SK-N-SH (cell line): ENCODE results near the gene VCPKMT. TPM values are rescaled to one million over a fixed set of nuclear protein-coding genes. Genes with fewer than 3 reads are reported as not detected.

ENCODE experiments used
- CTCF ChIA-PET: fragments of 300-600, 350-600 bp; formaldehyde crosslinking; extraction: SDS; loops from one replicate; lab custom pipeline; 2021; lab: Yijun Ruan, JAX
- POLR2A ChIA-PET: fragments of 350-600 bp; sonication (Branson Sonifier 250); formaldehyde crosslinking; extraction: SDS; loops from one replicate; lab custom pipeline; 2020; ENCODE audit warnings: antibody characterized with exemption, inconsistent platforms; lab: Yijun Ruan, JAX
- DNase-seq: peaks from one replicate; pipeline ENCODE4 v3.0.0; 2012
- H2AFZ ChIP-seq: fragments of 200-600 bp; sonication (generic); 2 replicates; pipeline ENCODE4 v1.8.1; 2016; ENCODE audit warnings: antibody characterized with exemption, mild to moderate bottlenecking, low read depth
- H3F3A ChIP-seq: fragments of 200-600 bp; sonication (generic); replicated peaks from 2 replicates; pipeline ENCODE3; 2016; ENCODE audit warnings: antibody characterized with exemption, mild to moderate bottlenecking; ENCODE audit not compliant: insufficient read depth
- H3K27ac ChIP-seq, 2 experiments: fragments of 200-500 bp in 1 of 2; fragments of 200-600 bp in 1 of 2; sonication (Bioruptor generic) in 1 of 2; sonication (generic), shearing (Covaris generic) in 1 of 2; 2 replicates each; pipeline versions ENCODE4 v1.5.1 to v1.6.1; 2014 to 2016; ENCODE audit warnings: low read depth in 2 of 2, inconsistent platforms in 1 of 2, low read length in 1 of 2, mild to moderate bottlenecking in 1 of 2, mixed read lengths in 1 of 2
- H3K27me3 ChIP-seq: fragments of 200-600 bp; sonication (generic), shearing (Covaris generic); 2 replicates; pipeline ENCODE4 v1.6.1; 2016; ENCODE audit warnings: mixed run types; ENCODE audit not compliant: insufficient read depth
- H3K36me3 ChIP-seq, 2 experiments: fragments of 200-500 bp in 1 of 2; fragments of 200-600 bp in 1 of 2; sonication (Bioruptor generic) in 1 of 2; sonication (generic) in 1 of 2; replicated peaks in 1 of 2; 2 replicates each; pipeline versions ENCODE3 to v1.5.1; 2014 to 2016; ENCODE audit warnings: low read length in 1 of 2, mild to moderate bottlenecking in 1 of 2; ENCODE audit not compliant: insufficient read depth in 2 of 2, control insufficient read depth in 1 of 2
- H3K4me1 ChIP-seq, 2 experiments: fragments of 200-500 bp in 1 of 2; fragments of 200-600 bp in 1 of 2; sonication (Bioruptor generic) in 1 of 2; sonication (generic), shearing (Covaris generic) in 1 of 2; 2 replicates each; pipeline versions ENCODE4 v1.5.1 to v1.6.1; 2014 to 2016; ENCODE audit warnings: low read depth in 1 of 2, low read length in 1 of 2, mixed run types in 1 of 2; ENCODE audit not compliant: insufficient read depth in 2 of 2, control insufficient read depth in 1 of 2
- H3K4me2 ChIP-seq: fragments of 200-600 bp; sonication (generic), shearing (Covaris generic); 2 replicates; pipeline ENCODE4 v1.6.1; 2017; ENCODE audit warnings: mixed run types
- H3K4me3 ChIP-seq, 2 experiments: fragments of 200-500 bp in 1 of 2; fragments of 200-600 bp in 1 of 2; sonication (Bioruptor generic) in 1 of 2; sonication (generic), shearing (Covaris generic) in 1 of 2; 2 replicates each; pipeline versions ENCODE4 v1.5.1 to v1.8.1; 2014 to 2016; ENCODE audit warnings: low read depth in 2 of 2, inconsistent platforms in 1 of 2, low read length in 1 of 2, mild to moderate bottlenecking in 1 of 2, mixed read lengths in 1 of 2, moderate library complexity in 1 of 2
- H3K79me2 ChIP-seq: fragments of 200-600 bp; sonication (generic); 2 replicates; pipeline ENCODE4 v1.8.1; 2017; ENCODE audit warnings: mild to moderate bottlenecking; ENCODE audit not compliant: insufficient read depth
- H3K9ac ChIP-seq: fragments of 200-600 bp; sonication (generic); 2 replicates; pipeline ENCODE4 v1.6.1; 2017; ENCODE audit warnings: mixed run types
- H3K9me2 ChIP-seq: fragments of 200-600 bp; sonication (generic); 2 replicates; pipeline ENCODE4 v1.6.1; 2017; ENCODE audit warnings: mixed run types
- H3K9me3 ChIP-seq: fragments of 200-600 bp; sonication (generic); 2 replicates; pipeline ENCODE4 v1.6.1; 2017; ENCODE audit warnings: mixed run types, mild to moderate bottlenecking, moderate library complexity
- H4K20me1 ChIP-seq: fragments of 200-600 bp; sonication (generic); 2 replicates; pipeline ENCODE4 v1.6.1; 2017; ENCODE audit warnings: mild to moderate bottlenecking, mixed run types; ENCODE audit not compliant: insufficient read depth
- CHD2 ChIP-seq: fragments of 150-350 bp; IDR thresholded peaks from 2 replicates; pipeline ENCODE4 v1.6.1; 2018; ENCODE audit warnings: low read length; ENCODE audit not compliant: partially characterized antibody
- ELF1 ChIP-seq: IDR thresholded peaks from 2 replicates; pipeline ENCODE4 v1.4.0; 2012
- EP300 ChIP-seq, 2 experiments: IDR thresholded peaks; 2 replicates each; pipeline versions ENCODE4 v1.4.0 to v1.6.1; 2012; ENCODE audit warnings: borderline replicate concordance in 1 of 2, low read depth in 1 of 2, low read length in 1 of 2
- FOXJ3 ChIP-seq: sonication (generic); formaldehyde crosslinking; IDR thresholded peaks from 2 replicates; pipeline ENCODE4 v1.5.1; 2020; ENCODE audit warnings: mild to moderate bottlenecking, missing genetic modification reagents
- FOXM1 ChIP-seq: IDR thresholded peaks from 2 replicates; pipeline ENCODE4 v1.4.0; 2012; ENCODE audit warnings: low read depth, mild to moderate bottlenecking
- GABPA ChIP-seq: IDR thresholded peaks from 2 replicates; pipeline ENCODE4 v1.4.0; 2012; ENCODE audit warnings: low read depth, mild to moderate bottlenecking
- GATA2 ChIP-seq: sonication (generic); formaldehyde crosslinking; IDR thresholded peaks from 2 replicates; pipeline ENCODE4 v1.5.0; 2020; ENCODE audit warnings: mild to moderate bottlenecking, missing genetic modification reagents
- MXI1 ChIP-seq: IDR thresholded peaks from 2 replicates; pipeline ENCODE4 v1.6.1; 2012; ENCODE audit warnings: mild to moderate bottlenecking, low read depth, low read length, improper control_type of control experiment
- NRF1 ChIP-seq: IDR thresholded peaks from 2 replicates; pipeline ENCODE4 v1.6.1; 2012; ENCODE audit warnings: low read depth, mild to moderate bottlenecking, low read length
- POLR2AphosphoS5 ChIP-seq: IDR thresholded peaks from 2 replicates; pipeline ENCODE4 v1.6.1; 2012; ENCODE audit warnings: low read depth, low read length
- RAD21 ChIP-seq: IDR thresholded peaks from 2 replicates; pipeline ENCODE4 v1.6.1; 2012; ENCODE audit warnings: mild to moderate bottlenecking, low read length
- RXRA ChIP-seq: IDR thresholded peaks from 2 replicates; pipeline ENCODE4 v1.4.0; 2012; ENCODE audit warnings: low read depth, mild to moderate bottlenecking, borderline replicate concordance
- TAF1 ChIP-seq: IDR thresholded peaks from 2 replicates; pipeline ENCODE4 v1.6.1; 2012; ENCODE audit warnings: low read depth, mild to moderate bottlenecking, low read length, moderate library complexity, borderline replicate concordance
- TCF12 ChIP-seq: IDR thresholded peaks from 2 replicates; pipeline ENCODE4 v1.4.0; 2012
- TEAD4 ChIP-seq: IDR thresholded peaks from 2 replicates; pipeline ENCODE4 v1.4.0; 2012; ENCODE audit warnings: mild to moderate bottlenecking, borderline replicate concordance; ENCODE audit not compliant: insufficient read depth
- WGBS: methylation state at CpG from one replicate; pipeline ENCODE4 v1.1.6; 2017; ENCODE audit warnings: low lambda C conversion rate; 5-methylcytosine and 5-hydroxymethylcytosine counted together
- polyA plus RNA-seq, 3 experiments: library from polyadenylated mRNA; depleted of rRNA; stranded (reverse); fragments of >200 nt; gene quantifications; 2 replicates each; pipeline ENCODE4 v1.2.3, GENCODE V29; 2012
- TF ChIP-seq, protein P1 (sequence below): IDR thresholded peaks from 2 replicates; pipeline ENCODE4 v1.4.0; 2012; ENCODE audit warnings: low read depth, borderline replicate concordance
- TF ChIP-seq, protein P2 (sequence below): fragments of 150-350 bp; IDR thresholded peaks from 2 replicates; pipeline ENCODE4 v1.6.1; 2017; ENCODE audit warnings: antibody characterized with exemption, low read length, low read depth, borderline replicate concordance
- TF ChIP-seq, protein P3 (sequence below): IDR thresholded peaks from 2 replicates; pipeline ENCODE4 v1.6.1; 2012; ENCODE audit warnings: mild to moderate bottlenecking, low read depth, low read length, moderate library complexity

The VCPKMT gene
- polyA plus RNA-seq, 1 of the 3 experiments (the other 2 are of a cell fraction), result 7.3 TPM

DNA sequence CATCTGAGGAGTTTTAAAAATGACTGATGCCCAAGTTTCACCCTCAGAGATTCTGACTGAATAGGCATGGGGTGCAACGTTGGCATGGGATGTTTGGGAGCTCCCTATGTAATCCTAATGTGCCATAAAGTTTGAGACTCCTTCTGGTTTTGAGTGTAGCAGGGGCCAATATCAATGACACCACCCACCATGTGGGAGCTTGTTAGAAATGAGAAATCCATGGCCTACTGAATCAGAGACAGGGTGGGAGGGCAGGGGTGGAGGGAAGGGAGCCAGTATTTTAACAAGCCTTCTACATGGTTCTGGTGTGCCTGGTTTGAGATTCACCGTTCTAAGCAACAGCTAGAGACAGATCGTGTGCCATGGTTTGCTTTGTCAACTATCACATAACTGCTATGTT is 46.1 kb downstream of the VCPKMT start:
- CTCF ChIA-PET, result interaction anchor here (0.9 to 4.6 kb wide), 2 partner anchors 9 to 208 kb away, joined by 4 to 17 read pairs; no protein-coding TSS in a partner anchor
- Histone ChIP-seq H3F3A (no peaks in the 10 kb centered on the region), H3K9me2 (no peaks in the 10 kb centered on the region), H3K36me3 (no peaks in the 10 kb centered on the region), H3K27ac (no peak overlapping the region), H3K4me3 (no peak overlapping the region), H3K9me3 (no peaks in the 10 kb centered on the region), H3K4me1 (no peaks in the 10 kb centered on the region; a peak in 1 of 4 replicates), H2AFZ (no peak overlapping the region), H3K4me2 (no peak overlapping the region), H3K9ac (no peak overlapping the region), H3K79me2 (no peaks in the 10 kb centered on the region), H4K20me1 (no peaks in the 10 kb centered on the region), H3K27me3 (no peaks in the 10 kb centered on the region)
- POLR2A ChIA-PET, result no interaction called here
- WGBS, result 94% methylated on average over 3 of the region's 3 CpGs
- DNase-seq, result no peak
- TF ChIP-seq EP300 (IDR thresholded peaks at IDR 0.05; ENCODE audit: borderline replicate concordance in 1 of 2, low read depth in 1 of 2, low read length in 1 of 2), result no peak
- no peak for TF ChIP-seq NRF1
- TF ChIP-seq GABPA, result no peak
- TF ChIP-seq CHD2, result no peak
- TF ChIP-seq TAF1, result no peak
- TF ChIP-seq FOXJ3 (CRISPR knock-in tag), result no peak
- TF ChIP-seq ELF1, result no peak
- no peak for TF ChIP-seq TCF12
- TF ChIP-seq POLR2AphosphoS5, result no peak
- no peak for TF ChIP-seq RXRA

DNA sequence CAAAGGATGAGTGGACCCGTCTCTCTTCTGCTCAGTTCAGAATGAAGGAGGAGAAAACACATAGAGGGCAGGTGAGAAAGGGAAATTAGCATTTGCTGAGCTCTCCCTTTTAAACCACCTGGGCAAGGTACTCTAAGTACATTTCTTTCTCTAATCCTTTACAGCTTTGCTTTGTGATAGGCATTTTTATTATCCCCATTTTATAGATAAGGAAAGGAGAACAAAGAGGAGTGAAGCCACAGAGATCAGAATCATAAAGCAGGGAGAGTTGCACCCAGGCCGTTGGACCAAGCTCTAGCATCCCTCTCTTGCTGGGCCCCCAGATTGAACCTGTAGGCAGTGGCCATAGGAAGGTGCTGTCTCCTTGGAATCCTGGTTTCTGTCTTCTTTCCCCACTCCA is 47.0 kb downstream of the VCPKMT start:
- Histone ChIP-seq H3K9ac (no peak overlapping the region), H2AFZ (no peak overlapping the region), H3K27ac (no peak overlapping the region), H3K36me3 (no peaks in the 10 kb centered on the region), H3F3A (no peaks in the 10 kb centered on the region), H3K9me3 (no peaks in the 10 kb centered on the region), H3K79me2 (no peaks in the 10 kb centered on the region), H3K4me3 (no peak overlapping the region), H4K20me1 (no peaks in the 10 kb centered on the region), H3K4me1 (no peaks in the 10 kb centered on the region; a peak in 1 of 4 replicates), H3K27me3 (no peaks in the 10 kb centered on the region), H3K4me2 (no peak overlapping the region), H3K9me2 (no peaks in the 10 kb centered on the region)
- POLR2A ChIA-PET, result no interaction called here
- DNase-seq, result no peak
- TF ChIP-seq TCF12, result no peak
- no peak for TF ChIP-seq FOXM1
- TF ChIP-seq, protein P1, sequence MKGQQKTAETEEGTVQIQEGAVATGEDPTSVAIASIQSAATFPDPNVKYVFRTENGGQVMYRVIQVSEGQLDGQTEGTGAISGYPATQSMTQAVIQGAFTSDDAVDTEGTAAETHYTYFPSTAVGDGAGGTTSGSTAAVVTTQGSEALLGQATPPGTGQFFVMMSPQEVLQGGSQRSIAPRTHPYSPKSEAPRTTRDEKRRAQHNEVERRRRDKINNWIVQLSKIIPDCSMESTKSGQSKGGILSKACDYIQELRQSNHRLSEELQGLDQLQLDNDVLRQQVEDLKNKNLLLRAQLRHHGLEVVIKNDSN, result no peak
- TF ChIP-seq, protein P2, sequence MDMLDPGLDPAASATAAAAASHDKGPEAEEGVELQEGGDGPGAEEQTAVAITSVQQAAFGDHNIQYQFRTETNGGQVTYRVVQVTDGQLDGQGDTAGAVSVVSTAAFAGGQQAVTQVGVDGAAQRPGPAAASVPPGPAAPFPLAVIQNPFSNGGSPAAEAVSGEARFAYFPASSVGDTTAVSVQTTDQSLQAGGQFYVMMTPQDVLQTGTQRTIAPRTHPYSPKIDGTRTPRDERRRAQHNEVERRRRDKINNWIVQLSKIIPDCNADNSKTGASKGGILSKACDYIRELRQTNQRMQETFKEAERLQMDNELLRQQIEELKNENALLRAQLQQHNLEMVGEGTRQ, result no peak
- no peak for TF ChIP-seq GABPA
- no peak for TF ChIP-seq MXI1
- no peak for TF ChIP-seq RAD21
- TF ChIP-seq EP300 (IDR thresholded peaks at IDR 0.05; ENCODE audit: borderline replicate concordance in 1 of 2, low read depth in 1 of 2, low read length in 1 of 2), result no peak
- no peak for TF ChIP-seq TEAD4
- no peak for TF ChIP-seq GATA2 (CRISPR knock-in tag)
- TF ChIP-seq, protein P3, sequence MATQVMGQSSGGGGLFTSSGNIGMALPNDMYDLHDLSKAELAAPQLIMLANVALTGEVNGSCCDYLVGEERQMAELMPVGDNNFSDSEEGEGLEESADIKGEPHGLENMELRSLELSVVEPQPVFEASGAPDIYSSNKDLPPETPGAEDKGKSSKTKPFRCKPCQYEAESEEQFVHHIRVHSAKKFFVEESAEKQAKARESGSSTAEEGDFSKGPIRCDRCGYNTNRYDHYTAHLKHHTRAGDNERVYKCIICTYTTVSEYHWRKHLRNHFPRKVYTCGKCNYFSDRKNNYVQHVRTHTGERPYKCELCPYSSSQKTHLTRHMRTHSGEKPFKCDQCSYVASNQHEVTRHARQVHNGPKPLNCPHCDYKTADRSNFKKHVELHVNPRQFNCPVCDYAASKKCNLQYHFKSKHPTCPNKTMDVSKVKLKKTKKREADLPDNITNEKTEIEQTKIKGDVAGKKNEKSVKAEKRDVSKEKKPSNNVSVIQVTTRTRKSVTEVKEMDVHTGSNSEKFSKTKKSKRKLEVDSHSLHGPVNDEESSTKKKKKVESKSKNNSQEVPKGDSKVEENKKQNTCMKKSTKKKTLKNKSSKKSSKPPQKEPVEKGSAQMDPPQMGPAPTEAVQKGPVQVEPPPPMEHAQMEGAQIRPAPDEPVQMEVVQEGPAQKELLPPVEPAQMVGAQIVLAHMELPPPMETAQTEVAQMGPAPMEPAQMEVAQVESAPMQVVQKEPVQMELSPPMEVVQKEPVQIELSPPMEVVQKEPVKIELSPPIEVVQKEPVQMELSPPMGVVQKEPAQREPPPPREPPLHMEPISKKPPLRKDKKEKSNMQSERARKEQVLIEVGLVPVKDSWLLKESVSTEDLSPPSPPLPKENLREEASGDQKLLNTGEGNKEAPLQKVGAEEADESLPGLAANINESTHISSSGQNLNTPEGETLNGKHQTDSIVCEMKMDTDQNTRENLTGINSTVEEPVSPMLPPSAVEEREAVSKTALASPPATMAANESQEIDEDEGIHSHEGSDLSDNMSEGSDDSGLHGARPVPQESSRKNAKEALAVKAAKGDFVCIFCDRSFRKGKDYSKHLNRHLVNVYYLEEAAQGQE, result no peak
- 87% methylated on average over 2 of the region's 2 CpGs for WGBS
- CTCF ChIA-PET, result interaction anchor here (0.6 to 4.6 kb wide), 3 partner anchors 8 to 207 kb away, joined by 4 to 17 read pairs (median 4); no protein-coding TSS in a partner anchor
